Measurements from ENCODE around the gene INPP5K. TPM values are rescaled to one million over a fixed set of nuclear protein-coding genes. Genes with fewer than 3 reads are reported as not detected.

The INPP5K gene
- total RNA-seq, 1 donor = 19.9 TPM

DNA sequence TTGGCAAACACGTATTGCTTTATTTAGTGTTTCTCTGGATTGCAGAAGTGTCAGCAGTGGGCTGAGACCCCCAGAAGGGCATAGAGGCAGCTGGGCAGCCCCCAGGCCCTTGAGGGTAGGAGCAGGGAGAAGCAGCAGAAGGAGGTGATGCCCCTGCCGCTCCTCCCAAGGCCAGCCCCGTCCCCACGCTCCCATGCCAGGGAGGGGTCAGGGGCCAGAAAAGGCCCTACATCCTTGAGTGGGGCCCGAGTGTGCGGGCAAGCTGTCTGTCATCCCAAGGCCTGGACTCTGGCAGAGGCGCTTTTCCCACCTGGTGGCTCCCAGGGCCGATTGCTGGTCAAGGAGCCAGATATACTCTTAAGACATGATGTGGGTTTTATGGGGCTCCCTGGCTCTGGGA, 52.2 kb downstream of the INPP5K start:
- H3K4me3 ChIP-seq (ENCODE audit: low read depth, low read length) = no peak overlapping the region
- TF ChIP-seq, protein P1, sequence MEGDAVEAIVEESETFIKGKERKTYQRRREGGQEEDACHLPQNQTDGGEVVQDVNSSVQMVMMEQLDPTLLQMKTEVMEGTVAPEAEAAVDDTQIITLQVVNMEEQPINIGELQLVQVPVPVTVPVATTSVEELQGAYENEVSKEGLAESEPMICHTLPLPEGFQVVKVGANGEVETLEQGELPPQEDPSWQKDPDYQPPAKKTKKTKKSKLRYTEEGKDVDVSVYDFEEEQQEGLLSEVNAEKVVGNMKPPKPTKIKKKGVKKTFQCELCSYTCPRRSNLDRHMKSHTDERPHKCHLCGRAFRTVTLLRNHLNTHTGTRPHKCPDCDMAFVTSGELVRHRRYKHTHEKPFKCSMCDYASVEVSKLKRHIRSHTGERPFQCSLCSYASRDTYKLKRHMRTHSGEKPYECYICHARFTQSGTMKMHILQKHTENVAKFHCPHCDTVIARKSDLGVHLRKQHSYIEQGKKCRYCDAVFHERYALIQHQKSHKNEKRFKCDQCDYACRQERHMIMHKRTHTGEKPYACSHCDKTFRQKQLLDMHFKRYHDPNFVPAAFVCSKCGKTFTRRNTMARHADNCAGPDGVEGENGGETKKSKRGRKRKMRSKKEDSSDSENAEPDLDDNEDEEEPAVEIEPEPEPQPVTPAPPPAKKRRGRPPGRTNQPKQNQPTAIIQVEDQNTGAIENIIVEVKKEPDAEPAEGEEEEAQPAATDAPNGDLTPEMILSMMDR (IDR thresholded peaks at IDR 0.05; ENCODE audit: insufficient read depth, low read depth, low read length) = no peak
- DNase-seq (ENCODE audit: low read depth) = no peak

DNA sequence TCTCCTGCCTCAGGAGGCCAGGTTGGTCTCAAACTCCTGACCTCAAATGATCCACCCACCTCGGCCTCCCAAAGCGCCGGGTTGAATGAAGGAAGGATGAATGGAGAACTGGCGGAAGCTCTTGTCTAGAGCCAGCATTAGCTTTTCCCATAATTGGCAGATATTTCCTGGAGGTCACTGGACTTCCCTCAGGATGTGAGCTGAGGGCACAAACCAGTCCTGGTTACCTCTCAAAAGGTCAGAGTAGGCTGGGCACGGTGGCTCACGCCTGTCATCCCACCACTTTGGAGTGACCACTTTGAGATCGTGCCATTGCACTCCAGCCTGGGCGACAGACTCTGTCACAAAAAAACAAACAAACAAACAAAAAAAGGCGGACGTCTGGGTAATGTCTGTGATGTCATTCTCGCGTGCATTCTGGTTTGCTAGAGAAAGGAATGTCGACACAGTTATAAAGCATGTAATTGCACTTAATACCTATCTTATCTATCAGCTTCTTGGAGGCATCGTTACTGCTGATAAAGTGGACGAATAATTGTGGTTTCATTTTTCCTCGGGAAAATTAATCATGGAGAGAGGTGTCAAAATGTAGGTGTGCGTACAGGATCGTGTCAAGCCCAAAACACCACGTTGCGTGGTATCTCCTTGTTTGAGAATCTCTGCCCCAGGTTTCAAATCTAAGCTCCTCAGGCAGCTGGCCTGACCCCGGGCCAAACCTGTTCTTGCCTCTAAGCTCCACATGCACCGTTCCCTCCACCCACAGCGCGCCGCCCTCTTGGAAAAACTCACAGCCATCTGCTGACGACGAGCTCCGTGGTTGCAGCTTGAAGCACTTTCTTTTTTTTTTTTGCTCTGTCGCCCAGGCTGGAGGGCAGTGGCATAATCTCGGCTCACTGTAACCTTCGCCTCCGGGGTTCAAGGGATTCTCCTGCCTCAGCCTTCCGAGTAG, 54.0 kb downstream of the INPP5K start:
- H3K4me3 ChIP-seq (ENCODE audit: low read depth, low read length) = peak overlapping the region; percentile 23
- TF ChIP-seq, protein P1 (IDR thresholded peaks at IDR 0.05; ENCODE audit: insufficient read depth, low read depth, low read length) = no peak
- DNase-seq (ENCODE audit: low read depth) = peak; percentile 52

GRCh38 chr17:1461198-1461944, 55.0 kb downstream of the INPP5K start:
- no peak for DNase-seq (ENCODE audit: low read depth)
- TF ChIP-seq, protein P1 (IDR thresholded peaks at IDR 0.05; ENCODE audit: insufficient read depth, low read depth, low read length) = no peak
- no peak overlapping the region for H3K4me3 ChIP-seq (ENCODE audit: low read depth, low read length)

DNA sequence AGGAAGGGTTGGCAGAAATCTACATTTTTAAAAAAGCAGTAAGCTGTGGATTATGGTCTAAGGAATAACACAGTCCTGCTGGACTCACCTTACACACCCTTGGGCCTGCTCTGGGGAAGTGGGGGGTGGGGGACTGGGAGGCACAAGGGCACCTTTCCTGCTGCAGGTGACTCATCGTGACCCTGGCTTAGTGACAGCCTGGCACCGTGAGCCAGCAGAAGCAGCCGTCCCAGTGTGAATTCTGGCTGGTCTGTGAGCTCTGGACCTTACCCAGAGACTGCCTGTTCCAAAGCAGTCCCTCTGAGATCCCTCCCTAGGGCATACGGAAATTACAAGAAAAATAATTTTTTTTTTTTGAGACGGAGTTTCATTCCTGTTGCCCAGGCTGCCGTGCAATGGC, 56.2 kb downstream of the INPP5K start:
- no peak overlapping the region for H3K4me3 ChIP-seq (ENCODE audit: low read depth, low read length)
- TF ChIP-seq, protein P1 (IDR thresholded peaks at IDR 0.05; ENCODE audit: insufficient read depth, low read depth, low read length) = no peak
- DNase-seq (ENCODE audit: low read depth) = no peak

GRCh38 chr17:1455797-1456599, 60.4 kb downstream of the INPP5K start, which contains the start of gene CRK:
Gene CRK (minus strand): TSS chr17:1456232. CDS start chr17:1456117, 115 bp downstream.
- TF ChIP-seq, protein P1 (IDR thresholded peaks at IDR 0.05; ENCODE audit: insufficient read depth, low read depth, low read length) = no peak
- peak; percentile 96 for DNase-seq (ENCODE audit: low read depth)
- H3K4me3 ChIP-seq (ENCODE audit: low read depth, low read length) = peak within 1 kb of the TSS; percentile 70

- TF ChIP-seq, protein P1 (IDR thresholded peaks at IDR 0.05; ENCODE audit: insufficient read depth, low read depth, low read length) = peak; percentile 70
- DNase-seq (ENCODE audit: low read depth) = peak; percentile 75
- H3K4me3 ChIP-seq (ENCODE audit: low read depth, low read length) = peak overlapping the region; percentile 70
These were observed 61.1 kb downstream of the INPP5K start for GRCh38 chr17:1455291-1455796.
